Esophagus muscularis mucosa (tissue), 4 donors: ENCODE data around the gene ZNF280B. TPM values are rescaled to one million over a fixed set of nuclear protein-coding genes. Genes with fewer than 3 reads are reported as not detected.
A peak's percentile ranks its signal among the peaks of the same experiment; 100 is the strongest.

Source experiments
- DNase-seq: peaks from one replicate; pipeline ENCODE4 v3.0.0-alpha.2; 2017; ENCODE audit errors: extremely low spot score
- H3K27ac ChIP-seq, 4 donors: fragments of 200-600 bp; sonication (generic); replicated peaks in 1 of 4; 1 replicate in 3 of 4; 2 replicates in 1 of 4; pipeline ENCODE4 v1.5.1; 2016 to 2019; ENCODE audit warnings: mild to moderate bottlenecking in 1 of 4
- H3K27me3 ChIP-seq, 4 donors: fragments of 200-600 bp; sonication (generic); one replicate each; pipeline versions ENCODE4 v1.5.1 to v1.6.0; 2016 to 2019
- H3K36me3 ChIP-seq, 4 donors: fragments of 200-600 bp; sonication (generic); one replicate each; pipeline ENCODE4 v1.5.1; 2016 to 2019
- H3K4me1 ChIP-seq, 4 donors: fragments of 200-600 bp; sonication (generic); one replicate each; pipeline ENCODE4 v1.5.1; 2016 to 2019
- H3K4me3 ChIP-seq, 4 donors: fragments of 200-600 bp; sonication (generic); 1 replicate in 2 of 4; 2 replicates in 2 of 4; pipeline ENCODE4 v1.5.1; 2016 to 2019; ENCODE audit warnings: mild to moderate bottlenecking in 4 of 4, moderate library complexity in 1 of 4
- H3K9me3 ChIP-seq, 4 donors: fragments of 200-600 bp; sonication (generic); 1 replicate in 3 of 4; 2 replicates in 1 of 4; pipeline ENCODE4 v1.5.1; 2016 to 2019
- EP300 ChIP-seq: sonication (generic); formaldehyde crosslinking; IDR thresholded peaks from one replicate; pipeline ENCODE4 v1.6.1; 2017; ENCODE audit warnings: antibody characterized with exemption
- POLR2A ChIP-seq: fragments of 450-650 bp; IDR thresholded peaks from one replicate; pipeline ENCODE4 v1.6.1; 2017; ENCODE audit warnings: antibody characterized with exemption, moderate library complexity, mild to moderate bottlenecking, low read depth
- POLR2AphosphoS5 ChIP-seq, 2 donors: sonication (generic); formaldehyde crosslinking; IDR thresholded peaks; one replicate each; pipeline ENCODE4 v1.6.1; 2017; ENCODE audit warnings: antibody characterized with exemption in 2 of 2
- WGBS: methylation state at CpG from one replicate; pipeline ENCODE4 v1.1.5; 2018; 5-methylcytosine and 5-hydroxymethylcytosine counted together
- intact Hi-C: fragments of 100-400 bp; cut with DNase I; formaldehyde crosslinking; loops from one replicate; pipeline ENCODE4 v1.15.1; 2023
- total RNA-seq, 4 donors: library from RNA; depleted of rRNA; stranded (reverse); fragments of >200 nt; gene quantifications; one replicate each; pipeline versions ENCODE4 v1.1.0 to v1.2.1, GENCODE V29; 2016
- TF ChIP-seq, protein P1 (sequence below), 3 experiments: fragments of 200-600 bp in 2 of 3; fragments of 450-650 bp in 1 of 3; sonication (generic) in 2 of 3; IDR thresholded peaks; one replicate each; pipeline ENCODE4 v1.5.1; 2017 to 2019; ENCODE audit warnings: antibody characterized with exemption in 3 of 3, mild to moderate bottlenecking in 2 of 3, moderate library complexity in 1 of 3

The ZNF280B gene, protein sequence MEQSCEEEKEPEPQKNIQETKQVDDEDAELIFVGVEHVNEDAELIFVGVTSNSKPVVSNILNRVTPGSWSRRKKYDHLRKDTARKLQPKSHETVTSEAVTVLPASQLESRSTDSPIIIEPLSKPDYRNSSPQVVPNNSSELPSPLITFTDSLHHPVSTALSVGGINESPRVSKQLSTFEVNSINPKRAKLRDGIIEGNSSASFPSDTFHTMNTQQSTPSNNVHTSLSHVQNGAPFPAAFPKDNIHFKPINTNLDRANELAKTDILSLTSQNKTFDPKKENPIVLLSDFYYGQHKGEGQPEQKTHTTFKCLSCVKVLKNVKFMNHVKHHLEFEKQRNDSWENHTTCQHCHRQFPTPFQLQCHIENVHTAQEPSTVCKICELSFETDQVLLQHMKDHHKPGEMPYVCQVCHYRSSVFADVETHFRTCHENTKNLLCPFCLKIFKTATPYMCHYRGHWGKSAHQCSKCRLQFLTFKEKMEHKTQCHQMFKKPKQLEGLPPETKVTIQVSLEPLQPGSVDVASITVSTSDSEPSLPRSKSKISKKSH
- total RNA-seq = under 1 TPM; 0.33 to 0.71 (median 0.55) TPM

DNA sequence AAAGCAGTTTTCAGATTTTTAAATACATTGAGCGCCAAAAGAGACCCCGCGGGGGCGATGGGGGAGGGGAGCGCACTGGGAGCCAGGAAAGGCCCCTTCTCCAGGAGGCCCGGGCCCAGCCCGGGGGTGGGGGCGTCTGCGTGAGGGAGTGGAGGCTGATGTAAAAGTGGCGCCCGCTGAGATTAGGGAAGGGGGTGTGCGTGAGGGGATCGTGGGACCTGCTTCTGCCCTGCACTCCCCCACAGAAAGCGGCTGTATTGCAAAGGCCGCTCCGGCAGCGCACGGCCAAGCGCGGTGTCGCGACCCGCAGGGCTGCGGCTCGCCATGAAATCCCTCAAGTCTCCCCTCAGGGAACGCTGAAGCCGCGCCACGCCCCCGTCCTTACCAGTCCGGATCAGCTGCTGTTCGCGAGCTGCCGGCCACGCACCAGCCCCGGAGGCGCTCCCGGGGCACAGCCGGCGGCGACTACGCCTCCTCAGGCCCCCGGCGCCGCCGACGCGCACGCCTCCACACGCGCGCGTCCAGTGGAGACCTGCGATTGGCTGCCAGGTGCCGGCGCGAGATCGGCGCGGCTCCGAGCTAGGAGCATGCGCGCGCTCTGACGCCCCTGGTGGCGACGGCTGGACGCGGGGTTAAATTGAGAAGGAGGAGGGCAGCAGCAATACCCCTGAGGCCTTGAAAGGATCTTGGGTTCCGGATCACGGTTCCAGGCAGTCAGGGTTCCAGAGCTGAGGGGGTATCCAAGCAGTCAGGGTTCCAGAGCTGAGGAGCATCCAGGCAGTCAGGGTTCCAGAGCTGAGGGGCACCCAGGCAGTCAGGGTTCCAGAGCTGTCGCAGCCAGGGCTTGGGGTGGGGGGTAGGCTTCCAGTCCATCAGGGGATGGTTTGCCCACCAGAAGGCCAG is at the start of gene ZNF280B:
Gene ZNF280B (minus strand): TSS at position 469 of the 903 bp plus-strand sequence. CDS start 19,344 bp downstream, outside the sequence.
- WGBS = 2% methylated on average over 22 of the region's 72 CpGs
- DNase-seq = no peak
- TF ChIP-seq, protein P1, sequence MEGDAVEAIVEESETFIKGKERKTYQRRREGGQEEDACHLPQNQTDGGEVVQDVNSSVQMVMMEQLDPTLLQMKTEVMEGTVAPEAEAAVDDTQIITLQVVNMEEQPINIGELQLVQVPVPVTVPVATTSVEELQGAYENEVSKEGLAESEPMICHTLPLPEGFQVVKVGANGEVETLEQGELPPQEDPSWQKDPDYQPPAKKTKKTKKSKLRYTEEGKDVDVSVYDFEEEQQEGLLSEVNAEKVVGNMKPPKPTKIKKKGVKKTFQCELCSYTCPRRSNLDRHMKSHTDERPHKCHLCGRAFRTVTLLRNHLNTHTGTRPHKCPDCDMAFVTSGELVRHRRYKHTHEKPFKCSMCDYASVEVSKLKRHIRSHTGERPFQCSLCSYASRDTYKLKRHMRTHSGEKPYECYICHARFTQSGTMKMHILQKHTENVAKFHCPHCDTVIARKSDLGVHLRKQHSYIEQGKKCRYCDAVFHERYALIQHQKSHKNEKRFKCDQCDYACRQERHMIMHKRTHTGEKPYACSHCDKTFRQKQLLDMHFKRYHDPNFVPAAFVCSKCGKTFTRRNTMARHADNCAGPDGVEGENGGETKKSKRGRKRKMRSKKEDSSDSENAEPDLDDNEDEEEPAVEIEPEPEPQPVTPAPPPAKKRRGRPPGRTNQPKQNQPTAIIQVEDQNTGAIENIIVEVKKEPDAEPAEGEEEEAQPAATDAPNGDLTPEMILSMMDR (IDR thresholded peaks at IDR 0.05) = peak; percentile 36 to 45 (median 39)
- no peak for TF ChIP-seq POLR2A
- peak within 1 kb of the TSS; percentile 53 to 65 (median 54) for H3K4me3 ChIP-seq
- H3K27ac ChIP-seq = no peak within 1 kb of the TSS
- peaks cover 0 to 26% (median 0%) of the 10 kb centered on the region in 4 donors for H3K27me3 ChIP-seq
- H3K4me1 ChIP-seq = peaks cover 5 to 17% (median 10%) of the 10 kb centered on the region in 4 donors
- intact Hi-C loops = no loop called here
- no peaks in the 10 kb centered on the region for H3K36me3 ChIP-seq
- H3K9me3 ChIP-seq = peaks cover 0 to 14% (median 12%) of the 10 kb centered on the region in 4 donors

DNA sequence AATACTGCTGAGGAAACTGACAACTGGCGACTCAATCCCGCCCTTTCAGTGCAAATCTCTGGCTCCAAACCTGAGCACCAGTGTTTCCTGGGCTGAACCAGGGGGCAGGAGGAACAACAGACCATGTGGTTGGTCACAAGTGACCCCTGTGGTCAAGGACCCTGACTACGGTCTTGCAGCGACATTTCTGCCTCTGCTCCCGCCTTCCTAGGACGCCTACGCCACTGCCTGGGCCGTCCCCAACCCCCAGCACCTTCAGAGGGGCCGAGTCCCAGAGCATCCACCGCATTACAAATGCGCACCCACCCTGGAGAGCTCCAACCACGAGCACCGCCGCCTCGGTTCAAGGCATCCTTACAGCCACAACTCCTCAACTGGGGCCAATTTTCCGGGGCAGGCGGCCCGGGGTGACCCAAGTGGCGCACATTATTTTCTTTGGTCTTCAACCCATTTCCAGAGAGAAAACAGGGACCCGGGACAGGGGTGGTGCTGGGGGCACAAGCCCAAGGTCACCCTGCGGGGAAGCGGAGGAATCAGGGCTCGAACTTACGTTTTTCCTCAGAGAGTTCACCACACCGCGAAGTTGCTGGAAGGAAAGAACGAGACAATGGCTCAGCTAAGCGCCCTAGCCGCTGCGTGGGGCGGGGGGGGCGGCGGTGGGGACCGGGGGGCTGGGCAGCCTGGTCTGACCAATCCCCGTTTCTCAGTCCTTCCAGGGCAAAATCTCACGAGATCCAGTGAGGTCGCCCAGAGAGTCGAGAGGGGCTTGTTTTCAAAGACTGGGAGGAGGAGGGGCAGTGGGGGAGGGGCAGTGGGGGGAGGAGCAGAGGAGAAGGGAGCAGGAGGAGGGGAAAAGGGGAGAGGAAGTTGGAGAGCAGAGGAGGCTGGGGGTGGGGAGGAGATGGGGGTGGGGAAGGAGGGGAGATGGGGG is 48.7 kb upstream of the ZNF280B start:
- Histone ChIP-seq H3K9me3 (no peaks in the 10 kb centered on the region), H3K4me1 (no peaks in the 10 kb centered on the region), H3K4me3 (no peak overlapping the region), H3K27ac (no peak overlapping the region), H3K27me3 (peaks cover 0 to 11% (median 0%) of the 10 kb centered on the region in 4 donors), H3K36me3 (no peaks in the 10 kb centered on the region)
- intact Hi-C loops = no loop called here
- TF ChIP-seq POLR2AphosphoS5 (IDR thresholded peaks at IDR 0.05) (no peak), POLR2A (no peak), EP300 (no peak)
- TF ChIP-seq, protein P1 (IDR thresholded peaks at IDR 0.05) = no peak
- WGBS = 92% methylated on average over 31 of the region's 38 CpGs
- no peak for DNase-seq

DNA sequence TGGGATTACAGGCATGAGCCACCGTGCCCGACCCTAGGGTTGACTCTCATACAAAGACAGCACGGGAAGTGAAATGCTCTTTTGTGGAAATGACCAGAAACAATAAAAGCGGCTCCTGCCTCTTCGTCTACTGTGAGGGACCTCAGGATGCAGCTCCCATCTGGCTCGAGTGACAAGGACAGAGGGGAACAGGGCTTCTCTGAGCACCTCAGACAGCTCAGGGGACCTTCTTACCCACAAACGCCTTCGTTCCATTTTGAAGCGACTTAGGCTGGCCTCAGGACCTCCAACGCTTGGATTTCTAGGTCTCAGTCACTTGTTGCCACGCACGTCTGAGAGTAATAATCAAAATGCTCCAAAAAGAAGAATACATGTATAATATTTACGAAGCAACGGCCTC is 48.0 kb upstream of the ZNF280B start:
- no peak for TF ChIP-seq POLR2A
- TF ChIP-seq, protein P1 (IDR thresholded peaks at IDR 0.05) = no peak
- TF ChIP-seq POLR2AphosphoS5 (IDR thresholded peaks at IDR 0.05) = no peak
- TF ChIP-seq EP300 = no peak
- WGBS = 90% methylated on average over 14 of the region's 14 CpGs
- Histone ChIP-seq H3K27me3 (peaks cover 0 to 11% (median 0%) of the 10 kb centered on the region in 4 donors), H3K9me3 (no peaks in the 10 kb centered on the region), H3K27ac (no peak overlapping the region), H3K4me3 (no peak overlapping the region), H3K36me3 (no peaks in the 10 kb centered on the region), H3K4me1 (no peaks in the 10 kb centered on the region)
- no peak for DNase-seq
- intact Hi-C loops = no loop called here

DNA sequence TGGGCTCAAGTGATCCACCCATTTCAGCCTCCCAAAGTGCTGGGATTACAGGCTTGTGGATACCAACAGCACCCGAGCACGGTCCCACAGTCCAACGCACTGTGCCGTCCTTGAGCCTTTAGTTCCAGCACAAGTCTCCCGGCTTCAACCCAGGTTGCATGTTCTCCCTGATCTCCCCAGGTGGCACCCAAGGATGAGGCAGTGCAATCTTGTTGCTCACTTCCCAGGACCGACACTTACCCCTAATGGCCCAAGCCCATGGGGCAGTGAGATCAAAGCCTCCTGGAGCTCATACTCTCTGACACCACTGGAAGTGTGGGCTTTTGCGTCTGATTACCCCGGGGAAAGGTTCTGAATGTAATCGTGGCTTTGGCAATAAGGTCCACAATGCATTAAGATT is 47.1 kb upstream of the ZNF280B start:
- DNase-seq = no peak
- Histone ChIP-seq H3K4me1 (no peaks in the 10 kb centered on the region), H3K27ac (no peak overlapping the region), H3K4me3 (no peak overlapping the region), H3K9me3 (no peaks in the 10 kb centered on the region), H3K27me3 (peaks cover 0 to 11% (median 0%) of the 10 kb centered on the region in 4 donors), H3K36me3 (no peaks in the 10 kb centered on the region)
- TF ChIP-seq, protein P1 (IDR thresholded peaks at IDR 0.05) = no peak
- TF ChIP-seq POLR2A (no peak), EP300 (no peak), POLR2AphosphoS5 (IDR thresholded peaks at IDR 0.05) (no peak)
- intact Hi-C loops = no loop called here
- WGBS = 98% methylated on average over 9 of the region's 9 CpGs
